ENCODE data around the gene HNRNPUL2. TPM values are rescaled to one million over a fixed set of nuclear protein-coding genes. Genes with fewer than 3 reads are reported as not detected.
A peak's percentile ranks its signal among the peaks of the same experiment; 100 is the strongest.
"Not testable (repeated sequence)": the region's sequence is repeated elsewhere in the genome, so short reads cannot be mapped to it uniquely, and the experiment has no call there.

The HNRNPUL2 gene
- 4.4 and 4.8 TPM in 2 replicates for total RNA-seq (2014; rRNA removed; shearing (Covaris generic); ENCODE audit: low replicate concordance)

- peak; percentile 97 for DNase-seq (ENCODE audit: low read depth)
- in situ Hi-C loops (cut with HindIII; ENCODE audit: low pct_unique_long_range_greater_than_20kb, low sequenced_read_pairs), result no loop called here
These were observed at the start of gene HNRNPUL2 for GRCh38 chr11:62727165-62727871. TSS of gene HNRNPUL2 (minus strand) at chr11:62727457. CDS start at chr11:62727156, 301 bp downstream.

- no peak for DNase-seq (ENCODE audit: low read depth)
- in situ Hi-C loops (cut with HindIII; ENCODE audit: low pct_unique_long_range_greater_than_20kb, low sequenced_read_pairs), result no loop called here
These were observed 48.4 kb upstream of the HNRNPUL2 start for GRCh38 chr11:62775646-62776045.

- in situ Hi-C loops (cut with HindIII; ENCODE audit: low pct_unique_long_range_greater_than_20kb, low sequenced_read_pairs), result no loop called here
- DNase-seq (ENCODE audit: low read depth), result no peak
These were observed 47.1 kb upstream of the HNRNPUL2 start for GRCh38 chr11:62774407-62774806.

GRCh38 chr11:62771144-62772021 is 44.1 kb upstream of the HNRNPUL2 start, which contains the start of gene TAF6L:
TSS of gene TAF6L (plus strand) at chr11:62771396. CDS start at chr11:62775784, 4,388 bp downstream.
- DNase-seq (ENCODE audit: low read depth), result peak; percentile 95
- in situ Hi-C loops (cut with HindIII; ENCODE audit: low pct_unique_long_range_greater_than_20kb, low sequenced_read_pairs), result no loop called here

- no peak for DNase-seq (ENCODE audit: low read depth)
- in situ Hi-C loops (cut with HindIII; ENCODE audit: low pct_unique_long_range_greater_than_20kb, low sequenced_read_pairs), result no loop called here
These were observed 43.5 kb upstream of the HNRNPUL2 start for GRCh38 chr11:62770778-62771143.

- DNase-seq (ENCODE audit: low read depth); in situ Hi-C loops (cut with HindIII; ENCODE audit: low pct_unique_long_range_greater_than_20kb, low sequenced_read_pairs): not testable (repeated sequence)
These were observed 33.6 kb upstream of the HNRNPUL2 start for GRCh38 chr11:62760867-62761227.

- in situ Hi-C loops (cut with HindIII; ENCODE audit: low pct_unique_long_range_greater_than_20kb, low sequenced_read_pairs), result no loop called here
- no peak for DNase-seq (ENCODE audit: low read depth)
These were observed 30.9 kb upstream of the HNRNPUL2 start for GRCh38 chr11:62757846-62758788.

GRCh38 chr11:62755086-62755615 is 27.9 kb upstream of the HNRNPUL2 start:
- in situ Hi-C loops (cut with HindIII; ENCODE audit: low pct_unique_long_range_greater_than_20kb, low sequenced_read_pairs), result no loop called here
- DNase-seq (ENCODE audit: low read depth), result no peak

- peak; percentile 99 for DNase-seq (ENCODE audit: low read depth)
- in situ Hi-C loops (cut with HindIII; ENCODE audit: low pct_unique_long_range_greater_than_20kb, low sequenced_read_pairs), result no loop called here
These were observed 26.7 kb upstream of the HNRNPUL2 start, which contains the start of gene ZBTB3 for GRCh38 chr11:62753736-62754603. TSS of gene ZBTB3 (minus strand) at chr11:62754160. CDS start at chr11:62753664, 496 bp downstream.

- in situ Hi-C loops (cut with HindIII; ENCODE audit: low pct_unique_long_range_greater_than_20kb, low sequenced_read_pairs), result no loop called here
- DNase-seq (ENCODE audit: low read depth), result no peak
These were observed 25.9 kb upstream of the HNRNPUL2 start for GRCh38 chr11:62752994-62753735.

GRCh38 chr11:62752177-62752785 is 25.0 kb upstream of the HNRNPUL2 start:
- in situ Hi-C loops (cut with HindIII; ENCODE audit: low pct_unique_long_range_greater_than_20kb, low sequenced_read_pairs), result no loop called here
- no peak for DNase-seq (ENCODE audit: low read depth)

- in situ Hi-C loops (cut with HindIII; ENCODE audit: low pct_unique_long_range_greater_than_20kb, low sequenced_read_pairs); DNase-seq (ENCODE audit: low read depth): not testable (repeated sequence)
These were observed 22.7 kb upstream of the HNRNPUL2 start for GRCh38 chr11:62749931-62750330.

- DNase-seq (ENCODE audit: low read depth), result no peak
- in situ Hi-C loops (cut with HindIII; ENCODE audit: low pct_unique_long_range_greater_than_20kb, low sequenced_read_pairs), result no loop called here
These were observed 20.4 kb upstream of the HNRNPUL2 start for GRCh38 chr11:62747475-62748160.

GRCh38 chr11:62737196-62737595 is 9.9 kb upstream of the HNRNPUL2 start:
- no peak for DNase-seq (ENCODE audit: low read depth)
- in situ Hi-C loops (cut with HindIII; ENCODE audit: low pct_unique_long_range_greater_than_20kb, low sequenced_read_pairs), result no loop called here

GRCh38 chr11:62732830-62733229 is 5.6 kb upstream of the HNRNPUL2 start:
- in situ Hi-C loops (cut with HindIII; ENCODE audit: low pct_unique_long_range_greater_than_20kb, low sequenced_read_pairs), result no loop called here
- peak; percentile 43 for DNase-seq (ENCODE audit: low read depth)

Data from Caki2 (cell line).